Adrenal gland (tissue), 12 donors: ENCODE data around the gene ARID4B. TPM values are rescaled to one million over a fixed set of nuclear protein-coding genes. Genes with fewer than 3 reads are reported as not detected.

Experiments used
- DNase-seq, 7 donors: peaks; one replicate each; pipeline ENCODE4 v3.0.0-alpha.2; 2019 to 2020
- H3K27ac ChIP-seq, 5 donors: fragments of 200-600 bp; sonication (generic) in 4 of 5; 1 replicate in 3 of 5; 2 replicates in 2 of 5; pipeline versions ENCODE4 v1.5.1 to v1.8.0; 2016 to 2020; ENCODE audit warnings: mild to moderate bottlenecking in 1 of 5
- H3K27me3 ChIP-seq: fragments of 200-600 bp; 2 replicates; pipeline ENCODE4 v1.8.0; 2021
- H3K36me3 ChIP-seq, 2 donors: fragments of 200-600 bp; replicated peaks in 1 of 2; 1 replicate in 1 of 2; 2 replicates in 1 of 2; pipeline versions ENCODE4 v1.5.1 to v1.8.0; 2018 to 2022
- H3K4me1 ChIP-seq, 2 donors: fragments of 200-600 bp; replicated peaks in 1 of 2; 1 replicate in 1 of 2; 2 replicates in 1 of 2; pipeline versions ENCODE4 v1.5.1 to v1.8.0; 2018 to 2021
- H3K4me3 ChIP-seq, 4 donors: fragments of 200-600 bp; sonication (generic) in 3 of 4; one replicate each; pipeline ENCODE4 v1.5.1; 2016 to 2018
- H3K9me3 ChIP-seq, 3 donors: fragments of 200-600 bp; sonication (generic) in 1 of 3; replicated peaks in 1 of 3; 1 replicate in 2 of 3; 2 replicates in 1 of 3; pipeline versions ENCODE4 v1.5.1 to v1.8.0; 2016 to 2021
- POLR2A ChIP-seq, 2 donors: fragments of 450-650 bp; IDR thresholded peaks; one replicate each; pipeline ENCODE4 v1.6.1; 2017; ENCODE audit warnings: antibody characterized with exemption in 2 of 2, mild to moderate bottlenecking in 2 of 2, moderate library complexity in 1 of 2
- WGBS, 4 donors: extraction: QIAGEN DNeasy Blood & Tissue Kit in 2 of 4; methylation state at CpG; one replicate each; pipeline versions ENCODE4 v1.1.5 to v1.1.7; 2013 to 2017; 5-methylcytosine and 5-hydroxymethylcytosine counted together
- intact Hi-C, 2 donors: fragments of 100-400 bp; cut with DNase I; formaldehyde crosslinking; loops; one replicate each; pipeline versions ENCODE4 v1.14.1 to v1.15.0; 2022 to 2023
- polyA plus RNA-seq, 3 donors: library from polyadenylated mRNA; stranded (reverse); fragments of 200-250 nt in 2 of 3; fragments of 350-450 nt in 1 of 3; fragmentation: Illumina TruSeq in 1 of 3; extraction: RNeasy Lipid Tissue Mini Kit (QIAGEN cat#74804) in 1 of 3; gene quantifications; one replicate each; pipeline ENCODE4 v1.2.3, GENCODE V29; 2013 to 2014
- total RNA-seq, 9 donors: library from RNA; depleted of rRNA in 4 of 9; stranded (reverse); fragments of >200 nt in 4 of 9; fragments of 120-200 nt in 1 of 9; fragmentation: NEBNext Ultra II Directional in 1 of 9; extraction: Animal tissue kit (Norgen Biotek cat#: 25700) in 1 of 9; gene quantifications; one replicate each; pipeline versions ENCODE4 v1.1.0 to v1.2.4, GENCODE V29; 2013 to 2023
- TF ChIP-seq, protein P1 (sequence below), 6 experiments: fragments of 450-650 bp in 4 of 6; fragments of 200-600 bp in 2 of 6; sonication (generic) in 1 of 6; IDR thresholded peaks; 1 replicate in 5 of 6; 2 replicates in 1 of 6; pipeline versions ENCODE4 v1.5.1 to v1.8.0; 2016 to 2021; ENCODE audit warnings: antibody characterized with exemption in 6 of 6, mild to moderate bottlenecking in 2 of 6, moderate library complexity in 1 of 6
- donor health status: healthy with polysubstance abuse.
- donor health status: Bipolar disorder and iron deficiency.
- donor health status: DM: yes; HTN: yes; CAD: no.
- donor health status: DM: no; HTN: no; CAD: no.
- donor health status: DM: no; HTN: no; CAD: no.
- donor health status: DM: yes; HTN: yes; CAD: no.

ARID4B gene
- total and polyA plus RNA-seq, 12 donors = 12.4 to 44.0 (median 28.1) TPM

DNA sequence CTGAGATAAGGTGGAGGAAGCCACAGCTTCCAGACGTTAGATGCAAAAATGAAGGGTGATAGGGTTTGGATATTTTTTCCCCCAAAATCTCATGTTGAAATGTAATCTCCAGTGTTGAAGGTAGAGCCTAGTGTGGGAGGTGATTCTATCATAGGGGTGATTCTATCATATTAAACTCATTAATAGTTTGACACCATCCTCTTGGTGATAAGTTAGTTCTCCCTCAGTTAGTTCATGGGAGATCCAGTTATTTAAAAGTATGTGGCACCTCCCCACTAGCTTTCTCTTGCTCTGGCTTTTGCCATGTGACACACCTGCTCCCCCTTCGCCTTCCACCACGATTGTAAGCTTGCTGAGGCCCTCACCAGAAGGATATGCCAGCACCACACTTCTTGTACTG lies 30.9 kb upstream of the ARID4B start:
- TF ChIP-seq POLR2A (IDR thresholded peaks at IDR 0.05) = no peak
- TF ChIP-seq, protein P1, sequence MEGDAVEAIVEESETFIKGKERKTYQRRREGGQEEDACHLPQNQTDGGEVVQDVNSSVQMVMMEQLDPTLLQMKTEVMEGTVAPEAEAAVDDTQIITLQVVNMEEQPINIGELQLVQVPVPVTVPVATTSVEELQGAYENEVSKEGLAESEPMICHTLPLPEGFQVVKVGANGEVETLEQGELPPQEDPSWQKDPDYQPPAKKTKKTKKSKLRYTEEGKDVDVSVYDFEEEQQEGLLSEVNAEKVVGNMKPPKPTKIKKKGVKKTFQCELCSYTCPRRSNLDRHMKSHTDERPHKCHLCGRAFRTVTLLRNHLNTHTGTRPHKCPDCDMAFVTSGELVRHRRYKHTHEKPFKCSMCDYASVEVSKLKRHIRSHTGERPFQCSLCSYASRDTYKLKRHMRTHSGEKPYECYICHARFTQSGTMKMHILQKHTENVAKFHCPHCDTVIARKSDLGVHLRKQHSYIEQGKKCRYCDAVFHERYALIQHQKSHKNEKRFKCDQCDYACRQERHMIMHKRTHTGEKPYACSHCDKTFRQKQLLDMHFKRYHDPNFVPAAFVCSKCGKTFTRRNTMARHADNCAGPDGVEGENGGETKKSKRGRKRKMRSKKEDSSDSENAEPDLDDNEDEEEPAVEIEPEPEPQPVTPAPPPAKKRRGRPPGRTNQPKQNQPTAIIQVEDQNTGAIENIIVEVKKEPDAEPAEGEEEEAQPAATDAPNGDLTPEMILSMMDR (IDR thresholded peaks at IDR 0.05) = no peak
- no peak overlapping the region for H3K27ac ChIP-seq
- H3K27me3 ChIP-seq = no peaks in the 10 kb centered on the region
- intact Hi-C loops = no loop called here
- no peaks in the 10 kb centered on the region for H3K36me3 ChIP-seq
- 87 to 91% (median 89%) methylated on average over 3 of the region's 3 CpGs for WGBS, 4 donors
- no peak for DNase-seq
- H3K9me3 ChIP-seq = no peaks in the 10 kb centered on the region
- H3K4me1 ChIP-seq = no peaks in the 10 kb centered on the region
- H3K4me3 ChIP-seq = no peak overlapping the region

DNA sequence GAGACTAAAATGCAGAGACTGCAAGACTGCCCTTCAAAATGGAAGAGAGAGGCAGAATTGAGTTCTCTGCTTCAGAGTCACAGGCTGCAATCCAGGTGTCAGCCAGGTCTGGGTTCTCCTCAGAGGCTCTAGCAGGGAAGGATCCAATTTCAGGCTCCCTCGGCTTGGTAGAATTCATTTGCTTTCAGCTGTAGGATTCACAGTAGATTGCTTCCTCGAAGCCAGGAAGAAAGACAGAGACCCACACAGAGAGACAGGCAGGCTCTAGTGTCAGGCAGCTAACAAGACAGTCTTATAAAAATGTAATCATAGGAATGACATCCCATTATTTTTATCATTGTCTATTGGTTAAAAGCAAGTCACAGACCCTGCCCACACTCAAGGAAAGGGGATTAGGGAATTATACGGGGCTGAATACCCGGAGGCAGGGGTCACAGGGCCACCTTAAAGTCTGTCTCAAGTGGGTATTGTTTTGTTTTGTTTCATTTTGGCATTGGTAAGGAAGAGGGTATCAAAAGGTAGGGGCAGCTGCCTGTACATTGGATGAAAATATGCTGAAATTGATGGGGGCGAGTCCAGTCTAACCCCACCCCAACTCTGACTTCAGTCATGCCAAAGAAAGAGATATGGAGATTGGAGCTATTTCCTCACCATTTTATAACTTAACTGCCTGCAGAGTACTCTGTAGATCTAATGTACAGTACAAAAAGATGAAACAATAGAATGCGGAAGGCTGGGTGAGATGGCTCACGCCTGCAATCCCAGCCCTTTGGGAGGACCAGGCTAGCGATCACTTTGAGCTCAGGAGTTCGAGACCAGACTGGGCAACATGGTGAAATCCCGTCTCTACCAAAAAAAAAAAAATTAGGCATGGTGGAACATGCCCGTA lies 29.8 kb upstream of the ARID4B start:
- Histone ChIP-seq H3K27me3 (no peaks in the 10 kb centered on the region), H3K27ac (no peak overlapping the region), H3K36me3 (no peaks in the 10 kb centered on the region), H3K4me3 (no peak overlapping the region), H3K9me3 (no peaks in the 10 kb centered on the region), H3K4me1 (no peaks in the 10 kb centered on the region)
- DNase-seq = no peak
- TF ChIP-seq, protein P1 (IDR thresholded peaks at IDR 0.05) = no peak
- no peak for TF ChIP-seq POLR2A (IDR thresholded peaks at IDR 0.05)
- WGBS, 4 donors = 69 to 82% (median 75%) methylated on average over 11 of the region's 11 CpGs
- intact Hi-C loops = no loop called here

DNA sequence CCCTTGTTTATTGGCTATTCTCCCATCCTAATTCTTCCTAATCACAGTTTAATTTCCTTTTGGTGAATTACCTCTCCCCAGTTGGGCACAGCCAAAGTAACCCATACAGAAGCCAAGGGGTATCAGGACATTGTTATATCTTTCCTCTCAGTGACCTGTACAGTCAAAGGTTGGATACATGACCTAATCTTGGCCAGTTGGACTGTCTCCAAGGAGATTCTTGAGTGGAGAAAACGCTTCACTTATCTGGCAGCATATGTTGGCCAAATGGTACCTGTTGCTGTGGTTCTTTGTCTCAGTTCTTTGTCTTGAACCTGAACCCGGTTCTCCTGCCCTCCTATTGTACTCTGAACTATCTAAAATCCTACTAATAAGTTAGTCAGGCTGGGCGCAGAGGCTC lies 23.9 kb upstream of the ARID4B start:
- Histone ChIP-seq H3K9me3 (no peaks in the 10 kb centered on the region), H3K27me3 (no peaks in the 10 kb centered on the region), H3K4me3 (no peak overlapping the region), H3K27ac (no peak overlapping the region), H3K4me1 (no peaks in the 10 kb centered on the region), H3K36me3 (no peaks in the 10 kb centered on the region)
- TF ChIP-seq, protein P1 (IDR thresholded peaks at IDR 0.05) = no peak
- TF ChIP-seq POLR2A (IDR thresholded peaks at IDR 0.05) = no peak
- intact Hi-C loops = no loop called here
- DNase-seq = no peak
- 51 to 66% (median 63%) methylated on average over 3 of the region's 3 CpGs for WGBS, 4 donors

DNA sequence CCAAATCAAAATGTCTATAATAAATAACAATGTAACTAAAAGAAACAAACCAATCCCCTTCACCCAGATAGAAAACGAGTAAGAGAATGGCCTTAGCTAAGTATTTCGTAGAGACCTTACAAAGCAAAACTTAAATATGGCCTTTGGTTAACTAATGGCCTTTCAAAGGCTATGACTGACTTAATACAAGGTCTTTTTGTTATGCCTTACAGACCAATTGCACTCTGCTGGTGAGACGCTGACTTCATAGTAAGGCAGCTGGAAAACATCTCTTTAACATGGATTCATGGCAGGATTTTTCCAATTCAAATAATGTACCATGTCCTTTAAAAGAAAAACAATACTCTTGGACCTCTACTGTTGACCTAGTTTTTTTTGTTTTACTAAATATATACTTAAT lies 23.5 kb upstream of the ARID4B start:
- Histone ChIP-seq H3K27ac (no peak overlapping the region), H3K36me3 (no peaks in the 10 kb centered on the region), H3K9me3 (no peaks in the 10 kb centered on the region), H3K27me3 (no peaks in the 10 kb centered on the region), H3K4me3 (no peak overlapping the region), H3K4me1 (no peaks in the 10 kb centered on the region)
- no peak for DNase-seq
- intact Hi-C loops = no loop called here
- 70 to 81% (median 75%) methylated on average over 3 of the region's 3 CpGs for WGBS, 4 donors
- TF ChIP-seq POLR2A (IDR thresholded peaks at IDR 0.05) = no peak
- TF ChIP-seq, protein P1 (IDR thresholded peaks at IDR 0.05) = no peak
